ENCODE measurements around the gene DAB1.

GRCh38 chr1:57094749-57095148, 329.1 kb downstream of the DAB1 start:
- TF ChIP-seq TAF1 (IDR thresholded peaks at IDR 0.05; ENCODE audit: low read depth): no peak
- no peak for TF ChIP-seq REST (IDR thresholded peaks at IDR 0.05; ENCODE audit: borderline replicate concordance)
- no peak for TF ChIP-seq POLR2AphosphoS5 (IDR thresholded peaks at IDR 0.05)
- TF ChIP-seq EP300 (conservative IDR thresholded peaks at IDR 0.05; ENCODE audit: poor library complexity, severe bottlenecking): no peak
- no peak for TF ChIP-seq CTCF (IDR thresholded peaks at IDR 0.05; ENCODE audit: poor library complexity, severe bottlenecking)
- TF ChIP-seq EZH2 (IDR thresholded peaks at IDR 0.05; ENCODE audit: borderline replicate concordance, insufficient read depth, low read length, poor library complexity, severe bottlenecking): no peak
- TF ChIP-seq MXI1 (conservative IDR thresholded peaks at IDR 0.05; ENCODE audit: poor library complexity, severe bottlenecking): no peak

Data from neural cell (in vitro differentiated cells).